Liver (tissue), 9 donors: ENCODE results near the gene UBR1. TPM values are rescaled to one million over a fixed set of nuclear protein-coding genes. Genes with fewer than 3 reads are reported as not detected.

Experiments used
- DNase-seq: peaks from one replicate; pipeline ENCODE4 v3.0.0-alpha.2; 2017; ENCODE audit warnings: low spot score
- H3K27ac ChIP-seq, 2 donors: one replicate each; pipeline ENCODE4 v1.7.0; 2013; ENCODE audit warnings: inconsistent platforms in 2 of 2, low read length in 2 of 2, control low read depth in 1 of 2, low read depth in 1 of 2, mild to moderate bottlenecking in 1 of 2
- H3K27me3 ChIP-seq, 4 donors: one replicate each; pipeline versions ENCODE4 v1.6.1 to v1.7.0; 2013; ENCODE audit warnings: low read length in 3 of 4, inconsistent platforms in 1 of 4, mild to moderate bottlenecking in 1 of 4, moderate library complexity in 1 of 4; ENCODE audit not compliant: control insufficient read depth in 4 of 4, insufficient read depth in 4 of 4
- H3K36me3 ChIP-seq, 4 donors: one replicate each; pipeline versions ENCODE4 v1.6.1 to v1.7.0; 2013; ENCODE audit warnings: low read length in 3 of 4, mild to moderate bottlenecking in 3 of 4, low read depth in 1 of 4, moderate library complexity in 1 of 4; ENCODE audit not compliant: control insufficient read depth in 4 of 4, insufficient read depth in 3 of 4
- H3K4me1 ChIP-seq, 4 donors: one replicate each; pipeline versions ENCODE4 v1.6.1 to v1.7.0; 2013; ENCODE audit warnings: low read length in 3 of 4, mild to moderate bottlenecking in 3 of 4, moderate library complexity in 1 of 4; ENCODE audit not compliant: control insufficient read depth in 4 of 4, insufficient read depth in 4 of 4
- H3K4me3 ChIP-seq, 3 donors: one replicate each; pipeline versions ENCODE4 v1.6.1 to v1.7.0; 2013; ENCODE audit warnings: low read length in 3 of 3, control low read depth in 1 of 3, low read depth in 1 of 3, mild to moderate bottlenecking in 1 of 3
- H3K9ac ChIP-seq, 2 donors: one replicate each; pipeline ENCODE4 v1.7.0; 2013; ENCODE audit warnings: low read length in 2 of 2, mild to moderate bottlenecking in 2 of 2, moderate library complexity in 2 of 2, control low read depth in 1 of 2, low read depth in 1 of 2
- H3K9me3 ChIP-seq, 4 donors: one replicate each; pipeline versions ENCODE4 v1.6.1 to v1.7.0; 2013; ENCODE audit warnings: low read length in 3 of 4; ENCODE audit not compliant: control insufficient read depth in 4 of 4
- CTCF ChIP-seq: fragments of 150-350 bp; IDR thresholded peaks from 2 replicates; pipeline ENCODE4 v1.5.1; 2017; ENCODE audit warnings: improper control_type of control experiment, low read depth, low read length; ENCODE audit not compliant: missing input control
- EGR1 ChIP-seq, 2 donors: IDR thresholded peaks; 2 replicates each; pipeline ENCODE4 v1.6.1; 2016 to 2018; ENCODE audit warnings: antibody characterized with exemption in 2 of 2, low read depth in 2 of 2
- FOXA1 ChIP-seq: IDR thresholded peaks from 2 replicates; pipeline ENCODE4 v1.6.1; 2016; ENCODE audit warnings: antibody characterized with exemption
- FOXA2 ChIP-seq: IDR thresholded peaks from 2 replicates; pipeline ENCODE4 v1.6.1; 2016; ENCODE audit warnings: antibody characterized with exemption
- GABPA ChIP-seq, 2 donors: IDR thresholded peaks in 1 of 2; conservative IDR thresholded peaks in 1 of 2; 2 replicates each; pipeline ENCODE4 v1.6.1; 2016; ENCODE audit warnings: antibody characterized with exemption in 2 of 2, mild to moderate bottlenecking in 1 of 2, moderate library complexity in 1 of 2
- HNF4A ChIP-seq, 2 donors: conservative IDR thresholded peaks; 2 replicates each; pipeline ENCODE4 v1.6.1; 2016; ENCODE audit warnings: antibody characterized with exemption in 2 of 2, mild to moderate bottlenecking in 2 of 2
- HNF4G ChIP-seq: IDR thresholded peaks from 2 replicates; pipeline ENCODE4 v1.6.1; 2016; ENCODE audit warnings: antibody characterized with exemption
- JUND ChIP-seq, 2 donors: IDR thresholded peaks; 2 replicates each; pipeline ENCODE4 v1.6.1; 2016; ENCODE audit warnings: antibody characterized with exemption in 2 of 2
- NR2F2 ChIP-seq: IDR thresholded peaks from 2 replicates; pipeline ENCODE4 v1.6.1; 2016; ENCODE audit warnings: antibody characterized with exemption
- RAD21 ChIP-seq, 2 donors: IDR thresholded peaks; 2 replicates each; pipeline ENCODE4 v1.6.1; 2016; ENCODE audit warnings: antibody characterized with exemption in 2 of 2, mild to moderate bottlenecking in 2 of 2
- RXRA ChIP-seq, 2 donors: IDR thresholded peaks; 2 replicates each; pipeline ENCODE4 v1.6.1; 2017 to 2018; ENCODE audit warnings: antibody characterized with exemption in 2 of 2, mild to moderate bottlenecking in 1 of 2
- SP1 ChIP-seq: IDR thresholded peaks from 2 replicates; pipeline ENCODE4 v1.6.1; 2018; ENCODE audit warnings: antibody characterized with exemption, mild to moderate bottlenecking
- TAF1 ChIP-seq: conservative IDR thresholded peaks from 2 replicates; pipeline ENCODE4 v1.6.1; 2016; ENCODE audit warnings: antibody characterized with exemption, mild to moderate bottlenecking
- YY1 ChIP-seq: IDR thresholded peaks from 2 replicates; pipeline ENCODE4 v1.6.1; 2016; ENCODE audit warnings: antibody characterized with exemption, mild to moderate bottlenecking
- ZBTB33 ChIP-seq: IDR thresholded peaks from 2 replicates; pipeline ENCODE4 v1.6.1; 2016; ENCODE audit warnings: antibody characterized with exemption
- WGBS: extraction: QIAGEN DNeasy Blood & Tissue Kit; methylation state at CpG from one replicate; pipeline ENCODE4 v1.1.7; 2013; 5-methylcytosine and 5-hydroxymethylcytosine counted together
- polyA plus RNA-seq, 2 donors: library from polyadenylated mRNA; stranded (reverse) in 1 of 2; unstranded in 1 of 2; fragments of 200-250 nt in 1 of 2; fragments of >200 nt in 1 of 2; fragmentation: Nextera tagmentation in 1 of 2; extraction: Ambion mirVana in 1 of 2; gene quantifications; one replicate each; pipeline versions ENCODE4 v1.2.1 to v1.2.3, GENCODE V29; 2013 to 2015
- total RNA-seq, 2 donors: library from RNA; depleted of rRNA; stranded (reverse); fragments of >200 nt; gene quantifications; one replicate each; pipeline ENCODE4 v1.2.3, GENCODE V29; 2014
- TF ChIP-seq, protein P1 (sequence below): IDR thresholded peaks from 2 replicates; pipeline ENCODE4 v1.6.1; 2016; ENCODE audit warnings: antibody characterized with exemption, mild to moderate bottlenecking
- TF ChIP-seq, protein P2 (sequence below): IDR thresholded peaks from 2 replicates; pipeline ENCODE4 v1.6.1; 2016; ENCODE audit warnings: antibody characterized with exemption
- TF ChIP-seq, protein P3 (sequence below): IDR thresholded peaks from 2 replicates; pipeline ENCODE4 v1.6.1; 2016; ENCODE audit warnings: antibody characterized with exemption
- donor health status: healthy.
- donor health status: healthy.
- donor health status: healthy.
- donor health status: healthy.
- donor health status: healthy.

UBR1 gene
- total and polyA plus RNA-seq, 4 donors = 3.7 to 25.3 (median 10.9) TPM

DNA sequence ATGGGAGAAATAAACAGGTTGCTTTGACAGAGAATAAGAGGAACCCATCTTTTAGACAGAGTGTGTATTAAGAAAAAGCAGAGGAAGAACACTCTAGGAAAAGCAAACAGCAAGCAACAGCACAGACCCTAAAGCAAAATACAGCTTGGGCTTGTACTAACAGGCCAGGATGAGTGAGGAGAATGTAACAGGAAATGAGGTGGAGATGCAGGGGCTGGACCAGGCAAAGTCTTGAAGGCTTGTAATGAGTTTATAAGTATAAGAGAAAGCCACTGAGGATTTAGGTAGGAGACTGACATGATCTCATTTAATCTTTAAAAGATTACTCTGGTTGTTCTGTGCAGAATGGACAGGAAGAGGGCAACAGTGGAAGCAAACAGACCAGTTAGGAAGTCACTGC, 4.9 kb downstream of the UBR1 start:
- no peak overlapping the region for H3K27ac ChIP-seq
- no peaks in the 10 kb centered on the region for H3K27me3 ChIP-seq
- TF ChIP-seq EGR1 (IDR thresholded peaks at IDR 0.05; ENCODE audit: low read depth in 2 of 2) (no peak), RXRA (IDR thresholded peaks at IDR 0.05) (no peak), GABPA (IDR thresholded peaks at IDR 0.05 in 1 of 2, conservative IDR thresholded peaks at IDR 0.05 in 1 of 2) (no peak), TAF1 (no peak), SP1 (no peak), HNF4G (no peak), FOXA1 (no peak), CTCF (no peak), HNF4A (conservative IDR thresholded peaks at IDR 0.05) (no peak), JUND (IDR thresholded peaks at IDR 0.05) (no peak), ZBTB33 (no peak), RAD21 (IDR thresholded peaks at IDR 0.05) (no peak), YY1 (no peak)
- TF ChIP-seq, protein P1, sequence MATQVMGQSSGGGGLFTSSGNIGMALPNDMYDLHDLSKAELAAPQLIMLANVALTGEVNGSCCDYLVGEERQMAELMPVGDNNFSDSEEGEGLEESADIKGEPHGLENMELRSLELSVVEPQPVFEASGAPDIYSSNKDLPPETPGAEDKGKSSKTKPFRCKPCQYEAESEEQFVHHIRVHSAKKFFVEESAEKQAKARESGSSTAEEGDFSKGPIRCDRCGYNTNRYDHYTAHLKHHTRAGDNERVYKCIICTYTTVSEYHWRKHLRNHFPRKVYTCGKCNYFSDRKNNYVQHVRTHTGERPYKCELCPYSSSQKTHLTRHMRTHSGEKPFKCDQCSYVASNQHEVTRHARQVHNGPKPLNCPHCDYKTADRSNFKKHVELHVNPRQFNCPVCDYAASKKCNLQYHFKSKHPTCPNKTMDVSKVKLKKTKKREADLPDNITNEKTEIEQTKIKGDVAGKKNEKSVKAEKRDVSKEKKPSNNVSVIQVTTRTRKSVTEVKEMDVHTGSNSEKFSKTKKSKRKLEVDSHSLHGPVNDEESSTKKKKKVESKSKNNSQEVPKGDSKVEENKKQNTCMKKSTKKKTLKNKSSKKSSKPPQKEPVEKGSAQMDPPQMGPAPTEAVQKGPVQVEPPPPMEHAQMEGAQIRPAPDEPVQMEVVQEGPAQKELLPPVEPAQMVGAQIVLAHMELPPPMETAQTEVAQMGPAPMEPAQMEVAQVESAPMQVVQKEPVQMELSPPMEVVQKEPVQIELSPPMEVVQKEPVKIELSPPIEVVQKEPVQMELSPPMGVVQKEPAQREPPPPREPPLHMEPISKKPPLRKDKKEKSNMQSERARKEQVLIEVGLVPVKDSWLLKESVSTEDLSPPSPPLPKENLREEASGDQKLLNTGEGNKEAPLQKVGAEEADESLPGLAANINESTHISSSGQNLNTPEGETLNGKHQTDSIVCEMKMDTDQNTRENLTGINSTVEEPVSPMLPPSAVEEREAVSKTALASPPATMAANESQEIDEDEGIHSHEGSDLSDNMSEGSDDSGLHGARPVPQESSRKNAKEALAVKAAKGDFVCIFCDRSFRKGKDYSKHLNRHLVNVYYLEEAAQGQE = no peak
- TF ChIP-seq, protein P2, sequence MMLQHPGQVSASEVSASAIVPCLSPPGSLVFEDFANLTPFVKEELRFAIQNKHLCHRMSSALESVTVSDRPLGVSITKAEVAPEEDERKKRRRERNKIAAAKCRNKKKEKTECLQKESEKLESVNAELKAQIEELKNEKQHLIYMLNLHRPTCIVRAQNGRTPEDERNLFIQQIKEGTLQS = no peak
- no peaks in the 10 kb centered on the region for H3K9me3 ChIP-seq
- DNase-seq = no peak
- peaks cover 0 to 3% (median under 1%) of the 10 kb centered on the region in 4 donors for H3K36me3 ChIP-seq
- no peak overlapping the region for H3K4me3 ChIP-seq
- H3K4me1 ChIP-seq = peaks cover 6 to 13% (median 8%) of the 10 kb centered on the region in 4 donors
- no peak overlapping the region for H3K9ac ChIP-seq

DNA sequence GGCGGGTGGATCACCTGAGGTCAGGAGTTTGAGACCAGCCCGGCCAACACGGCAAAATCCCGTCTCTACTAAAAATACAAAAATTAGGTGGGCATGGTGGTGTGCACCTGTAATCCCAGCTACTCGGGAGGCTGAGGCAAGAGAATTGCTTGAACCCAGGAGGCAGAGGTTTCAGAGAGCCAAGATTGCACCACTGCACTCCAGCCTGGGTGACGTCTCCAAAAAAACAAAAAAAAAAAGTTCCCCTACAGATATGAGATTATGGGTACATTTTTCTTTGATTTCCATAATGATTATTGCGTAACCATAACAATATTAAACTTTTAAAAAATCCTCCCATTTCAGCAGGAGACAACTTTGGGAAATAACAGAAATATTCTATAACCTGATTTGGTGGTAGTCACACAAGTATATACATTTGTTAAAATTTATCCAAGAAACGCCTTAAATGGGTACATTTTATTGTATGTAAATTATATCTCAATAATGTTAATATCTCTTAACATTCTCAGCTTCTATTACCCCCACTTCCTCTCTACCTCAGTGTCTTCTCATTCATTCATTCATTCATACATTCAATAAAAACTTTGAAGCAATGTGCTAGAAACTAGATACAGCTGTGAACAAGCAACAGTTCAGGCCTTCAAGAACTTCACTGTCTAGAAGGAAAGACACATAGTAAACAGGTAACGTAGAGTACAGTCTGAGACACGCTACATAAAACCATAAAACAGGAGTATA, 6.6 kb downstream of the UBR1 start:
- 97% methylated on average over 10 of the region's 10 CpGs for WGBS
- no peak overlapping the region for H3K4me3 ChIP-seq
- peaks cover 0 to 5% (median 2%) of the 10 kb centered on the region in 4 donors for H3K4me1 ChIP-seq
- no peaks in the 10 kb centered on the region for H3K27me3 ChIP-seq
- no peak overlapping the region for H3K9ac ChIP-seq
- no peak for DNase-seq
- H3K9me3 ChIP-seq = no peaks in the 10 kb centered on the region
- TF ChIP-seq JUND (IDR thresholded peaks at IDR 0.05) = no peak
- TF ChIP-seq FOXA2 = no peak
- no peak for TF ChIP-seq ZBTB33
- TF ChIP-seq FOXA1 = no peak
- TF ChIP-seq, protein P3, sequence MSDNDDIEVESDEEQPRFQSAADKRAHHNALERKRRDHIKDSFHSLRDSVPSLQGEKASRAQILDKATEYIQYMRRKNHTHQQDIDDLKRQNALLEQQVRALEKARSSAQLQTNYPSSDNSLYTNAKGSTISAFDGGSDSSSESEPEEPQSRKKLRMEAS = no peak
- TF ChIP-seq TAF1 = no peak
- TF ChIP-seq NR2F2 = no peak
- TF ChIP-seq, protein P2 = no peak
- no peak overlapping the region for H3K27ac ChIP-seq
- H3K36me3 ChIP-seq = peaks cover 0 to 3% (median under 1%) of the 10 kb centered on the region in 4 donors
